Neural cell (in vitro differentiated cells): ENCODE data around the gene COX6B2.

Source experiments
- POLR2AphosphoS5 ChIP-seq: IDR thresholded peaks from 2 replicates; pipeline ENCODE4 v1.6.1; 2012
- TF ChIP-seq, protein P1 (sequence below): fragments of 450-650 bp; IDR thresholded peaks from 2 replicates; pipeline ENCODE4 v1.5.1; 2014; ENCODE audit warnings: antibody characterized with exemption, mild to moderate bottlenecking, moderate library complexity; ENCODE audit not compliant: poor library complexity, severe bottlenecking

DNA sequence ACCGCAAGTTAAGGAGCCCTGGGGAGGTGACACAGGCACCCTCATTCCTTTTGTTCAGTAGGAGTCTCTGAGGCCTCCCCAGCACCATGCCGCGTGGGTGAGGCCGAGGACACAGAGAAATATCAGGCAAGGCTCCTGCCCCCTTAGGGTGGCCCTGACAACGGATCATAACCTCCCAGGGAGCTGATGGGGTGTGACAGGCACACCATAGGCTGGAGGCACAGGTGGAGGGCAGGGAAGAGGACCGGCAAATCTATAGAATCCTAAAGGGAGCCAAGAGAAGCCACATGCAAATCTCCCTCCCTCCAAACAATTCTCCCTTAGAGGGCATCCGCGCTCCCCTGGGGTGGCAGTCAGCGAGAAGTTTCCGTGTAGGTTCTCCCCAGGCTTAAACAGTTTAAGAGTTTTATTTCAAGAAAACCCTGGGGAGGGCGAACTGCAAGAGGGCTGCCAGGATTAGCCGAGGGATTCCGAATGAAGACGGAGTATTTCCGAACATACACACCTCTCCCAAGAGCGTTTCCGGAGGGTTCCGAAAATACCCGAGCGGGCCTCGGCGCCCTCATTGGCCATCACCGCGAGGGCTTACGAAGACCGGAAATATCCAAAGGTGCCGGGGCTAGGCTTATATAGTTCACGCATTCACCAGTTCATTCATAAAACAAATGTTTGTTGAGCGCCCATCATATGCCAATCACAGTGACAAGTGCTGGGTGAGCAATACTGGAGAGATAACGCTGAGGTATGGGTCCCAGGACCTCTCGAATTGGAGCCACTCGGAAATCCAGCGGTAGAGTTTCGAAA, 30.6 kb upstream of the COX6B2 start:
- TF ChIP-seq, protein P1, sequence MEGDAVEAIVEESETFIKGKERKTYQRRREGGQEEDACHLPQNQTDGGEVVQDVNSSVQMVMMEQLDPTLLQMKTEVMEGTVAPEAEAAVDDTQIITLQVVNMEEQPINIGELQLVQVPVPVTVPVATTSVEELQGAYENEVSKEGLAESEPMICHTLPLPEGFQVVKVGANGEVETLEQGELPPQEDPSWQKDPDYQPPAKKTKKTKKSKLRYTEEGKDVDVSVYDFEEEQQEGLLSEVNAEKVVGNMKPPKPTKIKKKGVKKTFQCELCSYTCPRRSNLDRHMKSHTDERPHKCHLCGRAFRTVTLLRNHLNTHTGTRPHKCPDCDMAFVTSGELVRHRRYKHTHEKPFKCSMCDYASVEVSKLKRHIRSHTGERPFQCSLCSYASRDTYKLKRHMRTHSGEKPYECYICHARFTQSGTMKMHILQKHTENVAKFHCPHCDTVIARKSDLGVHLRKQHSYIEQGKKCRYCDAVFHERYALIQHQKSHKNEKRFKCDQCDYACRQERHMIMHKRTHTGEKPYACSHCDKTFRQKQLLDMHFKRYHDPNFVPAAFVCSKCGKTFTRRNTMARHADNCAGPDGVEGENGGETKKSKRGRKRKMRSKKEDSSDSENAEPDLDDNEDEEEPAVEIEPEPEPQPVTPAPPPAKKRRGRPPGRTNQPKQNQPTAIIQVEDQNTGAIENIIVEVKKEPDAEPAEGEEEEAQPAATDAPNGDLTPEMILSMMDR, result no peak
- no peak for TF ChIP-seq POLR2AphosphoS5
